H1 (cell line): ENCODE measurements around the gene MOGAT3. TPM values are rescaled to one million over a fixed set of nuclear protein-coding genes. Genes with fewer than 3 reads are reported as not detected.

ENCODE experiments used
- CTCF ChIA-PET: fragments of 300-600 bp; sonication (Branson Sonifier 250); formaldehyde crosslinking; loops from one replicate; lab custom pipeline; 2021; ENCODE audit not compliant: partially characterized antibody; lab: Charles Lee
- POLR2A ChIA-PET: fragments of 300-600 bp; sonication (Branson Sonifier 250); formaldehyde crosslinking; loops from one replicate; lab custom pipeline; 2021; ENCODE audit warnings: inconsistent platforms; ENCODE audit not compliant: partially characterized antibody; lab: Charles Lee
- DNase-seq, 2 experiments: peaks; one replicate each; pipeline versions ENCODE4 v3.0.0 to v3.0.0-alpha.2; 2010 to 2022; ENCODE audit warnings: low spot score in 2 of 2, low read depth in 1 of 2, mixed read lengths in 1 of 2
- FAIRE-seq: peaks from 2 replicates; lab custom pipeline; 2011; peaks lifted over from hg19 to GRCh38; lab: Jason Lieb, UNC
- H2AFZ ChIP-seq: 2 replicates; pipeline ENCODE4 v1.8.1; 2012; ENCODE audit warnings: low read length, inconsistent platforms
- H2AK5ac ChIP-seq: 2 replicates; pipeline ENCODE4 v1.6.1; 2013; ENCODE audit warnings: low read depth, low read length
- H2BK120ac ChIP-seq: replicated peaks from 2 replicates; pipeline ENCODE3; 2013; ENCODE audit warnings: low read depth, low read length, inconsistent platforms
- H2BK12ac ChIP-seq: 2 replicates; pipeline ENCODE4 v1.6.1; 2013; ENCODE audit warnings: low read depth, low read length
- H2BK15ac ChIP-seq: 2 replicates; pipeline ENCODE4 v1.6.1; 2013; ENCODE audit warnings: low read length
- H2BK20ac ChIP-seq: 2 replicates; pipeline ENCODE4 v1.6.1; 2013; ENCODE audit warnings: low read length
- H2BK5ac ChIP-seq: 2 replicates; pipeline ENCODE4 v1.6.1; 2013; ENCODE audit warnings: low read depth, low read length
- H3K14ac ChIP-seq: 2 replicates; pipeline ENCODE4 v1.6.1; 2013; ENCODE audit warnings: inconsistent platforms; ENCODE audit not compliant: insufficient read length
- H3K18ac ChIP-seq: 2 replicates; pipeline ENCODE4 v1.6.1; 2013; ENCODE audit warnings: low read length; ENCODE audit errors: extremely low read depth
- H3K23ac ChIP-seq: 2 replicates; pipeline ENCODE4 v1.6.1; 2013; ENCODE audit warnings: inconsistent platforms; ENCODE audit not compliant: insufficient read length
- H3K23me2 ChIP-seq: 2 replicates; pipeline ENCODE4 v1.6.1; 2013; ENCODE audit warnings: low read depth, low read length
- H3K27ac ChIP-seq: 2 replicates; pipeline ENCODE4 v1.6.1; 2011; ENCODE audit warnings: low read depth, low read length, inconsistent platforms
- H3K27me3 ChIP-seq, 4 experiments: replicated peaks in 1 of 4; 1 replicate in 1 of 4; 2 replicates in 3 of 4; pipeline versions ENCODE4 v1.6.1 to v1.8.1; 2011 to 2013; ENCODE audit warnings: low read length in 3 of 4, mild to moderate bottlenecking in 3 of 4, inconsistent platforms in 2 of 4, mixed read lengths in 2 of 4, moderate library complexity in 1 of 4; ENCODE audit not compliant: control insufficient read depth in 3 of 4, insufficient read depth in 3 of 4; ENCODE audit errors: extremely low read depth in 1 of 4
- H3K36me3 ChIP-seq, 4 experiments: 2 replicates each; pipeline versions ENCODE4 v1.6.1 to v1.8.1; 2011 to 2013; ENCODE audit warnings: mild to moderate bottlenecking in 4 of 4, low read length in 3 of 4, moderate library complexity in 2 of 4, control low read depth in 1 of 4, inconsistent platforms in 1 of 4; ENCODE audit not compliant: insufficient read depth in 4 of 4, control insufficient read depth in 2 of 4
- H3K4ac ChIP-seq: replicated peaks from 2 replicates; pipeline ENCODE3; 2013; ENCODE audit warnings: low read length, low read depth, mixed read lengths, inconsistent platforms; ENCODE audit not compliant: insufficient read length
- H3K4me1 ChIP-seq, 4 experiments: replicated peaks in 1 of 4; 1 replicate in 1 of 4; 2 replicates in 3 of 4; pipeline versions ENCODE4 v1.6.1 to v1.8.1; 2011 to 2013; ENCODE audit warnings: low read length in 3 of 4, inconsistent platforms in 2 of 4, mixed read lengths in 1 of 4; ENCODE audit not compliant: insufficient read depth in 4 of 4, control insufficient read depth in 3 of 4
- H3K4me2 ChIP-seq, 2 experiments: 2 replicates each; pipeline versions ENCODE4 v1.6.1 to v1.8.1; 2011 to 2013; ENCODE audit warnings: low read depth in 2 of 2, low read length in 2 of 2, control low read depth in 1 of 2, inconsistent platforms in 1 of 2, mild to moderate bottlenecking in 1 of 2; ENCODE audit not compliant: insufficient read depth in 1 of 2
- H3K4me3 ChIP-seq, 4 experiments: fragments of 200-600, 300-600 bp in 1 of 4; sonication (generic), shearing (Covaris generic), sonication (Bioruptor Twin) in 1 of 4; 2 replicates each; pipeline versions ENCODE4 v1.5.1 to v1.8.1; 2011 to 2016; ENCODE audit warnings: low read length in 4 of 4, low read depth in 3 of 4, control low read depth in 2 of 4, inconsistent platforms in 2 of 4, mild to moderate bottlenecking in 2 of 4, mixed read lengths in 1 of 4, moderate library complexity in 1 of 4; ENCODE audit not compliant: insufficient read depth in 2 of 4; ENCODE audit errors: extremely low read depth in 1 of 4
- H3K56ac ChIP-seq: replicated peaks from 2 replicates; pipeline ENCODE3; 2013; ENCODE audit warnings: low read depth, mild to moderate bottlenecking, mixed read lengths, low read length, inconsistent platforms; ENCODE audit not compliant: insufficient read length
- H3K79me1 ChIP-seq: 2 replicates; pipeline ENCODE4 v1.6.1; 2013; ENCODE audit warnings: low read depth, low read length, control low read depth
- H3K79me2 ChIP-seq, 2 experiments: 2 replicates each; pipeline versions ENCODE4 v1.6.1 to v1.8.1; 2012 to 2013; ENCODE audit warnings: low read length in 2 of 2, mild to moderate bottlenecking in 2 of 2, inconsistent platforms in 1 of 2; ENCODE audit not compliant: insufficient read depth in 2 of 2, control insufficient read depth in 1 of 2
- H3K9ac ChIP-seq, 4 experiments: replicated peaks in 1 of 4; 1 replicate in 1 of 4; 2 replicates in 3 of 4; pipeline versions ENCODE4 v1.6.1 to v1.8.1; 2011 to 2013; ENCODE audit warnings: low read depth in 3 of 4, low read length in 3 of 4, control low read depth in 2 of 4, mild to moderate bottlenecking in 2 of 4, moderate library complexity in 2 of 4, inconsistent platforms in 1 of 4; ENCODE audit errors: extremely low read depth in 1 of 4
- H3K9me3 ChIP-seq, 2 experiments: 2 replicates each; pipeline versions ENCODE4 v1.6.1 to v1.8.1; 2012 to 2013; ENCODE audit warnings: mild to moderate bottlenecking in 2 of 2, moderate library complexity in 2 of 2, control low read depth in 1 of 2, inconsistent platforms in 1 of 2, low read depth in 1 of 2, low read length in 1 of 2, mixed read lengths in 1 of 2; ENCODE audit not compliant: insufficient read depth in 2 of 2
- H4K20me1 ChIP-seq, 2 experiments: replicated peaks in 1 of 2; 2 replicates each; pipeline versions ENCODE3 to v1.8.1; 2011 to 2013; ENCODE audit warnings: inconsistent platforms in 2 of 2, low read length in 2 of 2, mild to moderate bottlenecking in 1 of 2; ENCODE audit not compliant: insufficient read depth in 2 of 2, control insufficient read depth in 1 of 2
- H4K5ac ChIP-seq: 2 replicates; pipeline ENCODE4 v1.6.1; 2013; ENCODE audit warnings: low read length, low read depth, mixed read lengths, inconsistent platforms; ENCODE audit not compliant: insufficient read length
- H4K8ac ChIP-seq: 2 replicates; pipeline ENCODE4 v1.8.0; 2013; ENCODE audit warnings: mild to moderate bottlenecking, moderate library complexity, low read length, inconsistent platforms; ENCODE audit not compliant: insufficient read depth; ENCODE audit errors: extremely low read depth
- H4K91ac ChIP-seq: replicated peaks from 2 replicates; pipeline ENCODE3; 2013; ENCODE audit warnings: low read length, mixed read lengths, inconsistent platforms; ENCODE audit not compliant: insufficient read length
- ASH2L ChIP-seq: fragments of 200-600, 300-600 bp; sonication (generic); IDR thresholded peaks from one replicate; pipeline ENCODE4 v1.7.1; 2017; ENCODE audit warnings: low read length
- EZH2 ChIP-seq: fragments of 200-600 bp; sonication (generic); IDR thresholded peaks from 2 replicates; pipeline ENCODE4 v1.7.1; 2012; ENCODE audit warnings: low read depth, mild to moderate bottlenecking, moderate library complexity, low read length, inconsistent platforms; ENCODE audit not compliant: severe bottlenecking
- GABPA ChIP-seq: IDR thresholded peaks from 2 replicates; pipeline ENCODE4 v1.6.1; 2011; ENCODE audit warnings: mild to moderate bottlenecking, low read length, moderate library complexity, borderline replicate concordance; ENCODE audit not compliant: insufficient read depth
- JUND ChIP-seq: IDR thresholded peaks from 2 replicates; pipeline ENCODE4 v1.6.1; 2011; ENCODE audit warnings: mild to moderate bottlenecking, improper control_type of control experiment, low read length
- MAFK ChIP-seq: IDR thresholded peaks from 2 replicates; pipeline ENCODE4 v1.6.1; 2012; ENCODE audit warnings: low read depth, mild to moderate bottlenecking, improper control_type of control experiment, low read length
- NRF1 ChIP-seq: IDR thresholded peaks from 2 replicates; pipeline ENCODE4 v1.6.1; 2011; ENCODE audit warnings: mild to moderate bottlenecking, low read depth, low read length, improper control_type of control experiment
- SUZ12 ChIP-seq: fragments of 200-600 bp; sonication (generic); IDR thresholded peaks from 2 replicates; pipeline ENCODE4 v1.6.1; 2012; ENCODE audit warnings: mild to moderate bottlenecking, inconsistent platforms, low read length, moderate library complexity, mixed read lengths
- TCF12 ChIP-seq: IDR thresholded peaks from 2 replicates; pipeline ENCODE4 v1.6.1; 2011; ENCODE audit warnings: low read depth, mild to moderate bottlenecking, low read length
- YY1 ChIP-seq: IDR thresholded peaks from 2 replicates; pipeline ENCODE4 v1.6.1; 2011; ENCODE audit warnings: low read depth, mild to moderate bottlenecking, low read length
- WGBS, 2 experiments: shearing (Covaris generic) in 1 of 2; methylation state at CpG; one replicate each; pipeline versions ENCODE4 v1.1.6 to v1.1.7; 2013 to 2015; ENCODE audit warnings: low lambda C conversion rate in 2 of 2, mixed read lengths in 2 of 2, inconsistent platforms in 1 of 2, low coverage in 1 of 2, missing lambda C conversion rate in 1 of 2; ENCODE audit not compliant: insufficient replicate concordance in 2 of 2, insufficient coverage in 1 of 2, insufficient read length in 1 of 2; ENCODE audit errors: extremely low coverage in 1 of 2, missing lambda C conversion rate in 1 of 2; 5-methylcytosine and 5-hydroxymethylcytosine counted together
- polyA plus RNA-seq, 7 experiments: library from polyadenylated mRNA; depleted of rRNA in 3 of 7; stranded (reverse) in 5 of 7; unstranded in 2 of 7; fragments of >200 nt in 5 of 7; fragments of 200-250 nt in 2 of 7; gene quantifications; 1 replicate in 5 of 7; 2 replicates in 1 of 7; 4 replicates in 1 of 7; pipeline versions ENCODE4 v1.2.1 to v1.2.3, GENCODE V29; 2011 to 2013; ENCODE audit warnings: missing spikeins in 2 of 7, mixed read lengths in 2 of 7
- total RNA-seq: library from RNA; stranded (reverse); fragmentation: NEBNext Ultra II Directional; extraction: Animal tissue kit (Norgen Biotek cat#: 25700); gene quantifications from 2 replicates; pipeline ENCODE4 v1.2.1, GENCODE V29; 2021
- TF ChIP-seq, protein P1 (sequence below): IDR thresholded peaks from 2 replicates; pipeline ENCODE4 v1.6.1; 2012; ENCODE audit warnings: inconsistent platforms
- TF ChIP-seq, protein P2 (sequence below): IDR thresholded peaks from 2 replicates; pipeline ENCODE4 v1.6.1; 2012; ENCODE audit warnings: inconsistent platforms

MOGAT3 gene
- total and polyA plus RNA-seq, 2 of the 8 experiments (the other 6 are each of a cell fraction or from before 2014, with no cell fraction given): 0.21 to 0.82 TPM

DNA sequence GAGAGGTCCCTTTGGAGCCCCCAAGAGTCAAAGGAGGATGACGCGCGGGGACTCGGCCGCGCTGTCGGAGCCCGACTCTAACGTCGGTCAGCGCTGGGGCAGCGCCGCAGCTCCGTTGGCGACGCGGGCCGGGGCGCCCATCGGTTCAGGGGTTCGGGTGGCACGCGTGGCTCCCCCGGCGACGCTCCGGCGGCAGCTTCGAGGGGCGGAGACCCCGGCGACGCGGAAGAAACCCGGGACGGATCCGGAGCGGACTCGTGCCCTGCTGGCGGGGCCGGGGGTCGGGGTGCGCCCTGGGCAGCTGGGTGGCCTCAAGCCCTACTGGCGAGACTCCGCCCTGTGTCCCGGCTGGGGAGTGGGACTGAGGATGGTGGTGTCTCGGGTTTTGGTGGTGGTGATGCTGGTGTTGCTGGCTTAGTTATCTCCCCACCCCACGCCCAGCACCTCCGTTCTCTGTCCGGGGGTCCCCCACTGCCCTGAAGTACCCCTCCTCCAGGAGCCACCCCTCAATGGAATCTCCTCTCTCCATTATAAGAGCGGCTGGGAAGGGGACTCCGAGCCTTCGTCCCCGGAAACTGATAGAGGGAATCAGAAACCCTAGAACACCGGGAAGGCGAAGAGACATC, 20.6 kb downstream of the MOGAT3 start, which contains the start of gene NAT16:
Gene NAT16 (minus strand): TSS at position 164 of the 626 bp plus-strand sequence. CDS start 5,486 bp downstream, outside the sequence.
- no peak within 1 kb of the TSS for H3K27ac ChIP-seq
- CTCF ChIA-PET: interaction anchor here (0.7 to 1.2 kb wide), 4 partner anchors 9 to 36 kb away, joined by 3 to 8 read pairs (median 6); no protein-coding TSS in a partner anchor
- DNase-seq: peak in 1 of 2 experiments; percentile 76
- TF ChIP-seq, protein P1, sequence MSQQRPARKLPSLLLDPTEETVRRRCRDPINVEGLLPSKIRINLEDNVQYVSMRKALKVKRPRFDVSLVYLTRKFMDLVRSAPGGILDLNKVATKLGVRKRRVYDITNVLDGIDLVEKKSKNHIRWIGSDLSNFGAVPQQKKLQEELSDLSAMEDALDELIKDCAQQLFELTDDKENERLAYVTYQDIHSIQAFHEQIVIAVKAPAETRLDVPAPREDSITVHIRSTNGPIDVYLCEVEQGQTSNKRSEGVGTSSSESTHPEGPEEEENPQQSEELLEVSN: peak; percentile 89
- TF ChIP-seq TCF12: no peak
- TF ChIP-seq YY1: no peak
- TF ChIP-seq MAFK: no peak
- no peak for TF ChIP-seq ASH2L
- no peak for TF ChIP-seq NRF1
- no peak for TF ChIP-seq JUND
- TF ChIP-seq, protein P2, sequence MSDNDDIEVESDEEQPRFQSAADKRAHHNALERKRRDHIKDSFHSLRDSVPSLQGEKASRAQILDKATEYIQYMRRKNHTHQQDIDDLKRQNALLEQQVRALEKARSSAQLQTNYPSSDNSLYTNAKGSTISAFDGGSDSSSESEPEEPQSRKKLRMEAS: peak; percentile 87
- TF ChIP-seq SUZ12: peak; percentile 62; the same call in 1 of the 2 replicates
- peak; percentile 77 for TF ChIP-seq EZH2
- TF ChIP-seq GABPA: peak; percentile 21; the same call in 1 of the 2 replicates

More for the DNA sequence above, 20.6 kb downstream of the MOGAT3 start, which contains the start of gene NAT16:
- H3K56ac ChIP-seq: peak within 1 kb of the TSS; percentile 19
- POLR2A ChIA-PET: interaction anchor here (1.0 to 1.3 kb wide), 2 partner anchors 19 to 20 kb away, joined by 3 to 4 read pairs; no protein-coding TSS in a partner anchor
- H3K79me2 ChIP-seq: no peaks in the 10 kb centered on the region
- H3K36me3 ChIP-seq: no peaks in the 10 kb centered on the region
- H4K20me1 ChIP-seq: no peaks in the 10 kb centered on the region
- H3K9me3 ChIP-seq: no peaks in the 10 kb centered on the region
- H3K4ac ChIP-seq: no peak within 1 kb of the TSS
- peak within 1 kb of the TSS; percentile 40 for H2AFZ ChIP-seq
- H3K9ac ChIP-seq: no peak within 1 kb of the TSS
- H3K4me2 ChIP-seq: peak within 1 kb of the TSS; percentile 90
- H3K14ac ChIP-seq: no peak within 1 kb of the TSS
- no peak within 1 kb of the TSS for H3K23ac ChIP-seq
- no peak for FAIRE-seq
- H3K79me1 ChIP-seq: no peaks in the 10 kb centered on the region
- peaks cover 17% of the 10 kb centered on the region; the same call in 1 of the 2 replicates for H3K23me2 ChIP-seq
- WGBS, 2 experiments: 15% methylated on average over 25 of the region's 56 CpGs; no CpG with 5 or more reads in 1 of the 2 experiments
- peaks cover 0 to 7% (median 3%) of the 10 kb centered on the region in 4 experiments; a peak in 6 of 7 replicates for H3K4me1 ChIP-seq
- H3K27me3 ChIP-seq: peaks cover 24 to 58% (median 50%) of the 10 kb centered on the region in 4 experiments
- H3K4me3 ChIP-seq: peak within 1 kb of the TSS; percentile 63 to 77 (median 68)
- H4K91ac ChIP-seq: peak within 1 kb of the TSS; percentile 44
- no peak within 1 kb of the TSS for H2AK5ac ChIP-seq
- H2BK5ac ChIP-seq: peak within 1 kb of the TSS; percentile 39; the same call in 1 of the 2 replicates
- H4K8ac ChIP-seq: peak within 1 kb of the TSS; percentile 10; the same call in 1 of the 2 replicates
- H3K18ac ChIP-seq: peak within 1 kb of the TSS; percentile 48
- peak within 1 kb of the TSS; percentile 55; the same call in 1 of the 2 replicates for H2BK12ac ChIP-seq
- no peak within 1 kb of the TSS for H4K5ac ChIP-seq
- H2BK120ac ChIP-seq: no peak within 1 kb of the TSS
- H2BK20ac ChIP-seq: peak within 1 kb of the TSS; percentile 98; the same call in 1 of the 2 replicates
- peak within 1 kb of the TSS; percentile 18; the same call in 1 of the 2 replicates for H2BK15ac ChIP-seq
